NCI-H2196 treated with DMSO at 0.1 percent for 48 hours (cell line): ENCODE measurements around the gene IL1A.

ENCODE experiments used
- DNase-seq: peaks from one replicate; lab custom pipeline; 2025; ENCODE audit not compliant: unreplicated experiment; lab: John Stamatoyannopoulos, UW

The IL1A gene

DNA sequence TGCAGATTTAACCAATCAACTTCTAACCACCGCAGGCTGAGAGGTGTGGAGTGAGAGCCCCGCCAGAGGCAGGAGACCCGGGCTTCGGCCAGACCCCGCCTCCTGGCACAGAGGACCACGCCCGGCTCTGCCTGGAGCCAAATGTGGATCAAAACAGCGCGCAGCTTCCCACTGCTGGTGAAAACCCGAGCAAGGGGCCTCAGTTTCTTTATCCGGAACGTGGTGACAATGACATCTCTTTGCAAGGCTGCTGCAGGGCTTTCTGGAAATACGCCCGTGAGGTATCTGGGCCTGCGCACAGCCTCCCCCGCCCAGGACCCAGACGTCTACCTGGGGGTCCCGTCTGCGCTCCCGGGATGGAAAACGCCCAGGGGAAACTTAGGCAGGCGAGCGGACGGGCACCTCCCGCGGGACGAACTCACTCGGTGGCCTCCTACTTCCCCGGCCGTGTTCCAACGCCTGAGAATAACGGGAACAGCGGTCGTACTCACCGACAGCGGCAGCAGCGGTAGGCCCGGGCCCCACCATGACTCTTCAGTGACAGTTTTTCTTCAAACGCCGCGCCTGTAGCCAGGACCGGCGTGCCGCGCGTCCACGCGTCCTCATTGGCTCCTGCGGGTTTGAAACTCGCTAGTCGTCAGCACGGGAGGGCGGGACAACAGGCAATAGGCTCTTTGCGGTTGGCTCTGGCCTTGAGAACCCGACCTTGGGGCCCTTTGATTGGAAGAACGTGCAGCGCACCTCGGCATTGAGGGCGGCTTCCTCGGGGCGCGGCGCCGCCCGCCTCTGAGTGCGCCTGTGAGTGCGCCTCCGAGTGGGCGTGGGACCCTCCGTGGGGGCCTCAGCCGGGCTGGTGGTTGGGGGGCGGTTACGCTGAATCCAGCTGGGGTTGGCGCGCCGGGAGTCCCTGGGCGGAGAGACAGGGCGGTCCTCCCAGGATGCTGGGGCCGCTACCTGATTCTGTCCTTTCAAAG is 19.9 kb downstream of the IL1A start, which contains the start of gene CKAP2L:
Gene CKAP2L (minus strand): TSS at position 539 of the 974 bp plus-strand sequence. CDS start 11 bp downstream, at position 528.
- DNase-seq, result peak; percentile 94

GRCh38 chr2:112762276-112762675 is 22.0 kb downstream of the IL1A start:
- DNase-seq, result no peak

DNA sequence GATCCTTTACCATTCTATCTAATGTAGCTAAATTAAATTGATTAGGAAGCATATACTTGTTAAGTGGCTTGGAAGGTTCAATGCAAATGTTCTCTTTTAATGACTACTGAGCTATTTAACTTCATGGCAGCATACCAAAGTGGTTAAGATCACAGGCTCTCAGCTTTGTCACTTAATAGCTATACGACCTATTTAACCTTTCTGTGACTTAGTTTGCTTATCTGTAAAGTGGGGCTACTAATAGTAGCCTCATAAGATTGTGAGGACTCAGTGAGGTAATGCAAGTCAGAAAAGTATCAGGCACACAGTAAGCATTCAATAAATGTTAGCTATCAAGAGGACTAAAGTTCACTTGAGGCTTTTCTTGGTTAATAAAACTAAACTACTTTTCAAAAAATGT is 24.1 kb downstream of the IL1A start:
- DNase-seq, result no peak

- no peak for DNase-seq
These were observed 25.6 kb downstream of the IL1A start for GRCh38 chr2:112758711-112759110.

- DNase-seq, result no peak
These were observed 27.0 kb downstream of the IL1A start for GRCh38 chr2:112757265-112757664.

DNA sequence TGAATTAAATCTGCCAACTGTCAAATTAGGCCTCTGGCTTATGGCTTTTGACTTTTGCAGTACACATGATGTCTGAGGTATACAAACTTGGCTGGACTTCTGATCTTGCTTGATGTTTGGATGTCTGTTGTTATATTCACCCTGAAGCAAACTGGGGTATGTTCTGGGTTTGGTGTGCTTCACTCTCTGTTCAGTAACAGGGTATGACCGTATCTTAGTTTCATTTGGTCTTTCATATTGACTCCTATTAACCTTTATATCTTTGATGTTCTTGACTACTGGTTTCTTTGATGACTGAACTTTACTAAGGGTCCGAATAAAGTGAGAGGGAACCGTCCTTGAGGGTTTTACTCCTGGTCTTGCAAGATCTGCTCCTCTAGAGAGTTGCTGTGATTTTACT is 28.1 kb downstream of the IL1A start:
- DNase-seq, result no peak

DNA sequence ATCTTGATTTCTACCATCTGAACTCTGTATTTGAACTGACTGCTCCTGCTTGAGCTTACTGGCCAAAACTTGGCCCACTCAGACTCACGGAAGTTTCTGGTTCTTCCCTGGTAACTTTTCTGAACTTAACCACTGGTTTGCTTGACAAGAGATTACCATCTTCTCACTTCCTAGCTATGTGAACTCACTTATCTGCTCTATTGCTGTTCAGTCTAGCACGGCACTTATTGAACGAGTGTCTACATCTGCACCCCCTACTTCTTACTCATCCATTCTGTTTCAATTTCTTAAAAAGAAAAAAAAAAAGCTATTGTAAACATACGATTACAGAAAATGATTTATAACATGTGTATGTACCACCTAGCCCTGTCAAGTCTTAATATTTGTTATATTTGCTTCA is 28.8 kb downstream of the IL1A start:
- DNase-seq, result no peak

GRCh38 chr2:112754564-112754963 is 29.7 kb downstream of the IL1A start:
- no peak for DNase-seq

- no peak for DNase-seq
These were observed 31.6 kb downstream of the IL1A start for GRCh38 chr2:112752667-112753066.

DNA sequence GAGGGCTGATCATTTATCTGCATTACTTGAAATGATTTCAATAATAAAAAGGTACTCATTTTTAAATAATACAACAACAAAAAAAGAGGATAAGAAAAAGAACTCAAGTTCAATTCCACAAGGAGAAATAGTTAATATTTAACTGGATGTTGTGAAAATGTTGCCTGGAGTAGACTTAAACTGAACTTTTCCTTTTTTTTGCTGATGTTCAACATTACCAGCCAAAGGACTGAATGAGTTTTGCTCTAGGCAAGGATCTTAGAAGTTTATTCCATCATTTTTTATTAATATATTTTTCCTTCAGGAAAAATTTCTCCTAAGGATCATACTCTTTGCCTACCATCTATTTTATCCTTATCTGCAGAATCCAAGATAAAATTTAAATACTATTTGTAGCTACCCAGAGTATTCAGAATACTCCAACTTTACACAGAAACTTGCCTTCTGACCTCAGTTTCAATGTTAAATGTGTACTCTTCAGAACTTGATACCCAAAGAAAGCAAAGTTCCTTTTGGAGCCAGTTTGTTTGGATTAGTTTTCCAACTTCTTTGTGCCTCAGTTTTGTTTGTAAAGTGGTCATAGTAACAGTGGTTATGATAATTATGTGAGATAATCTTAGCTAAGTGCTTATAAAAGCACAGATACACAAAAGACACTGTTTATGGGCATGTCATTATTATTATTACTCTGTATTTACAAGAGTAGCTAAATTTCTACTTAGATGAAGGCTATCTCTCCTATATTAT is 32.7 kb downstream of the IL1A start:
- DNase-seq, result no peak

- no peak for DNase-seq
These were observed 33.8 kb downstream of the IL1A start for GRCh38 chr2:112750560-112750843.

DNA sequence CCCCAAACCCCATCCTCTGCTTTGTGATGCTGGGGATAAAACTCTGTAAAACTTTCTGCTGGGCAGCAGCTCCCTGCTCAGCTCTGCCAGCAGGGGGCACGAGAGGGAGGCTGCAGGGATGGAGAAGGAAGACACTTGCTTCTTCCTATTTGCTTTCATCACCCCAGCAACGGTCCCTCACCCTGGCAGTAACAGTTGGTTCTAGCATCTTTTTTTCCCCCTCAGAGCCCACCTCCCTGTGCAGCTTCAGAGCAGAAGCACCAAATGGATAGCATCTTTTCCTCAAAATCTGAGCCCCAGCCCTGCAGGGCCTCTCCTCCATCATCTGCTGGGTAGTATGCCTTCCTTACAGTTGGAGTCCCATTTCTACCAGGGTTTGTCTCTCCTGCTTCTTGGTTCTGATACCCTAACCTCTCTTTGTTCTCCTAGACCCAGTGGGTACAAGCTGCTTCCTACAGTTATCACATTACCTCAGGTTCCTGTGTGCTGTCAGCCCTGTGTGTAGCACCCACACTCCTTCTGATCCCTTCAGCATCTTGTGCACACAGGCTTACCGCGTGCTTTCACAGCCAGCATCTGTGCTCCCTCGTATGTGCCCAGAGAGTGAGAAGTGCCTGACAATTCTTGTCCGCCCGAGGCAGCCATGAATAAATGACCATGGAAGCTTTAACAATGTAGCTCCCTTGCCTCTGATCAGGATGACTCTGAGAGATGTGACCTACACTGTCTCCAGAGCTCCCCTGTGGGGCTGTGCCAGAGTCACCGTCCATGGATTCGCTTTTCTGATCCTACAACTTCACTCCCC is 34.3 kb downstream of the IL1A start:
- peak; percentile 46 for DNase-seq

DNA sequence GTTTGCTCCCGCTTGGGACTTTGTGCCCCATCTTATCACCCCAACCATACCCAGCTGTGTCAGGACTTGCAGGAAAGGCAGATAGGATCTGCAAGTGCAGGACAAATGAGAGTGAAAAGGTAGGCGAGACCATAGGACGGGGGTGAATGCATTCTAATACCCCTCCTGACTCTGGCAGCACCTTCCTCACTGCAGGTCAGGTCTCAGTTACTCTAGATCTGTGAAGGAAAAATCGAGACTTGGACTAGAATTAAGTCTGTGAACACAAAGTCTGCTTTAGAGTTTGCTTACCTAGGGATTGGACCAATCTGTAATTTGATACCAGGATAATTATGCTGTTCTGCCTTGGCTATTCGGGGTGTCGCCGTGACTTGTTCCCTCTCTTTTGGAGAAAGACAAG is 43.8 kb downstream of the IL1A start:
- no peak for DNase-seq

DNA sequence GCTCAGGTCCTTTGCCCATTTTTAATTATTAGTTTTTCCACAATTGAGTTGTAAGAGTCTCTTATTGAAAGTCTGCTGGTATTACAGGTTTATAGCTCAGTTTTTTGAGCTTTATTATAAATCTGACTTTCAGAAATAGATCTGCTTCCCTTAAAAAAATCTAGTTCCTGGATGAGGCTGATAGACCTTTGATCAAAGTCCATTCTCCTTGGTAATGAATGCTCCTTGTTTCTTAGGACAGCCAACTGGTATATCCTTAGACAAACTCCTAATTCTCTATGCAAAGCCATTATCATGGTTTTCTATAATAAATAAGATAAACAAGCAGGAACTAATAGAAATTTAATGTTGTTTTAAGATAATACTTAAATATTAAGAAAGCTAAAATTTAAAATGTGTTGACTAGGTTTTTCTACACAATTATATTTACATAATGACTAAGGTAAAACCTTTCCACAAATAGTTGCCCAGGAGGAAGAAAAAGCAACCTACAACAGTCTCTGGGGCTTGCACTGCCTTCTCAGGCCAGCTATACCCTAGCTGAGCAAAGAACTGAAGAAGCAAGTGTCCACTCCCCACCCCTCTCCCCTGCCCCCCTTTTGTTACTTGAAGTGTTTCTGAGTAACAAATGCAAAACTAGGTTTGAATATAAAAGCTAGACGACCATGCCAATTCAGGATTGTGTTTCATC is 46.6 kb downstream of the IL1A start:
- DNase-seq, result no peak

DNA sequence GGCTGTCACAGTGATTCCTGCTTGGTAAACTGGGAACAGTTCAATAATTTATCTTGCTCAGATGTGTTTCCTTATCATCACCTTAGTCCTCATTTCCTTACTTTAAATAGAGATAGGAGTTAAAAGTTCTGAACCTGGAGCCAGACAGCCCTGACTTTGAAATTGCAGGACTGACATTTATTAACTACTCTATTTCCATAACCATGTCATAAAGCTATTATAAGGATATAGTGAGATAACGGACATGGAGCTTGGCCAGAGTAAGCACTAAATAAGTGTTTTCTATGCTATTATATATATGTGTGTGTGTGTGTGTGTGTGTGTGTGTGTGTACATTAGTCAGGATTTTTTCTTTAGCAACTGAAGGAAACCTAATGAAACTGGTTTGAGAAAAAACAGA is 50.4 kb downstream of the IL1A start:
- no peak for DNase-seq

DNA sequence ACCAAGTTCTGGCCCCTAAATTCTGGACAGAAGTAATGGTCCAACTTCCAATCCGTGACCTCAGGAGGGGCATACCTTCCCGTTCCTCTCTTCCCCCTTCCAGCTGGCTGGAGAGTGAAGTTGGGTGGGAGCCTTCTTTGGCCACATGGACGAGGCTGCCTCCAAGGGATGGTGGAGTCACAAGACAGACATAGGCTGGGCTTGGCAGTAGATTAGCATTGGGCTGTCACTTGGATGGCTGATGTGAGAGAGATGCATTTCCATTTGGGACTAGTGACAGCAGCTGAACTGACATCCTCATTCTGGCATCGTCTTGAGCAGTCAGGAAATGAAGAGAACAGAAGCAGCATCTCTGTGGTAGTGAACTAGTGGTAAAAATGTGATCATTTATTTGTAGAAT is 50.8 kb downstream of the IL1A start:
- no peak for DNase-seq

DNA sequence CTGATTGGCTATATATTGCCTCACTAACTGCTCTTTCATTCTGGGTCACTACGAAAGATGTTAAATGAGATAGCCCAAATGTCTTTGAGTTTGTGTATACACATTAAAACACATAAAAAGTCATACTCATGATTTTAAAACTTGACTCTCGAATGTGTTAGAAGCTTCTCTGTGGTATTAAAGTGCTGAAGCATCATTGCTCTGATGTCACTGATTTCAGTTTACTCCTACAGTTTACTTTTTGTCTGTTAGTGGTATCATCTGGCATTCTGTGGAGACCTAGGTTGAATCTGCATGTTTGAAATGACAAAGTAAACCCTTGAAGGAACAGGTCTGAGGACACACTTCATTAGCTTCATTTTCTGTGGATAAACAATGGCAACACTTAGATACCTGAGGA is 52.8 kb downstream of the IL1A start:
- no peak for DNase-seq

- DNase-seq, result no peak
These were observed 53.5 kb downstream of the IL1A start for GRCh38 chr2:112730791-112731190.

GRCh38 chr2:112730216-112730615 is 54.1 kb downstream of the IL1A start:
- DNase-seq, result no peak

GRCh38 chr2:112728378-112729175 is 55.7 kb downstream of the IL1A start:
- no peak for DNase-seq
